ENCODE measurements around the gene P3H1. TPM values are rescaled to one million over a fixed set of nuclear protein-coding genes. Genes with fewer than 3 reads are reported as not detected.

The P3H1 gene
- total RNA-seq, 1 experiment from 2014 or later = 47.1 TPM

GRCh38 chr1:42776502-42776901 lies 9.7 kb upstream of the P3H1 start:
- no peak for DNase-seq
- H3K36me3 Mint-ChIP-seq (ENCODE audit: insufficient read depth in 1 of 3, low read depth in 3 of 3) = peaks cover 19 to 68% (median 62%) of the 10 kb centered on the region in 3 experiments
- H3K23ac ChIP-seq (ENCODE audit: insufficient read length, low read depth, low read length) = no peak overlapping the region
- H3K9me3 ChIP-seq (ENCODE audit: control insufficient read depth, low read depth, low read length) = no peaks in the 10 kb centered on the region
- H3K27ac Mint-ChIP-seq = no peak overlapping the region
- no peak overlapping the region for H4K8ac ChIP-seq (replicated peaks; ENCODE audit: insufficient read length, low read depth, low read length)
- no peaks in the 10 kb centered on the region for H3K79me2 ChIP-seq (ENCODE audit: insufficient read depth, low read length)
- H3K18ac ChIP-seq (ENCODE audit: insufficient read length, low read depth, low read length) = no peak overlapping the region
- no peak overlapping the region for H4K5ac ChIP-seq (ENCODE audit: insufficient read length, low read depth, low read length)
- H3K4me3 Mint-ChIP-seq = no peak overlapping the region
- no peaks in the 10 kb centered on the region for H3K23me2 ChIP-seq (ENCODE audit: insufficient read length, low read depth, low read length, poor library complexity, severe bottlenecking)
- no peaks in the 10 kb centered on the region for H3K4me1 ChIP-seq (ENCODE audit: insufficient read depth, low read length)
- no peak overlapping the region for H3K27ac ChIP-seq (ENCODE audit: insufficient read length, low read depth, low read length)
- no peak overlapping the region for H3K4ac ChIP-seq (ENCODE audit: low read depth, low read length)
- H2BK15ac ChIP-seq (ENCODE audit: low read depth, low read length) = no peak overlapping the region
- H3K4me1 Mint-ChIP-seq = no peaks in the 10 kb centered on the region
- no peak for TF ChIP-seq CTCF (conservative IDR thresholded peaks at IDR 0.05)
- no peak overlapping the region for H3T11ph ChIP-seq (ENCODE audit: low read length)
- no peak overlapping the region for H2AK5ac ChIP-seq (ENCODE audit: insufficient read length, low read length)
- no peak overlapping the region for H3K56ac ChIP-seq (ENCODE audit: insufficient read length, low read depth, low read length)
- H3K4me2 ChIP-seq (ENCODE audit: insufficient read depth, insufficient read length, low read length) = no peak overlapping the region
- H2BK120ac ChIP-seq (ENCODE audit: low read depth, low read length, poor library complexity, severe bottlenecking) = no peak overlapping the region
- H2AFZ ChIP-seq (ENCODE audit: low read length) = no peak overlapping the region
- WGBS (ENCODE audit: extremely low coverage, insufficient read length, low lambda C conversion rate) = no CpG with 5 or more reads among the region's 6 CpGs
- H3K9ac ChIP-seq (ENCODE audit: extremely low read depth, insufficient read length, low read length) = no peak overlapping the region
- H4K91ac ChIP-seq (ENCODE audit: insufficient read length, low read depth, low read length) = no peak overlapping the region
- no peaks in the 10 kb centered on the region for H3K27me3 Mint-ChIP-seq (ENCODE audit: low read depth)
- no peaks in the 10 kb centered on the region for H3K9me3 Mint-ChIP-seq
- no peak overlapping the region for H2BK5ac ChIP-seq (ENCODE audit: insufficient read length, low read length)
- no peaks in the 10 kb centered on the region for H3K79me1 ChIP-seq (ENCODE audit: insufficient read depth, low read depth, low read length, poor library complexity, severe bottlenecking)
- H3K27me3 ChIP-seq (ENCODE audit: insufficient read depth, low read length) = no peaks in the 10 kb centered on the region
- H2BK12ac ChIP-seq (ENCODE audit: insufficient read length, low read depth, low read length) = no peak overlapping the region
- H4K20me1 ChIP-seq (ENCODE audit: control insufficient read depth, insufficient read depth, insufficient read length) = no peaks in the 10 kb centered on the region
- no peak overlapping the region for H2BK20ac ChIP-seq (ENCODE audit: low read depth, low read length, poor library complexity, severe bottlenecking)
- no peak overlapping the region for H3K14ac ChIP-seq (ENCODE audit: insufficient read depth, low read length)

Measured in H9 (cell line).